COR-L47 (cell line): Measurements from ENCODE around the gene HHATL.
"Not testable (repeated sequence)": the region's sequence is repeated elsewhere in the genome, so short reads cannot be mapped to it uniquely, and the experiment has no call there.

Experiments used
- DNase-seq: peaks from one replicate; lab custom pipeline; 2025; lab: John Stamatoyannopoulos, UW

Gene HHATL

DNA sequence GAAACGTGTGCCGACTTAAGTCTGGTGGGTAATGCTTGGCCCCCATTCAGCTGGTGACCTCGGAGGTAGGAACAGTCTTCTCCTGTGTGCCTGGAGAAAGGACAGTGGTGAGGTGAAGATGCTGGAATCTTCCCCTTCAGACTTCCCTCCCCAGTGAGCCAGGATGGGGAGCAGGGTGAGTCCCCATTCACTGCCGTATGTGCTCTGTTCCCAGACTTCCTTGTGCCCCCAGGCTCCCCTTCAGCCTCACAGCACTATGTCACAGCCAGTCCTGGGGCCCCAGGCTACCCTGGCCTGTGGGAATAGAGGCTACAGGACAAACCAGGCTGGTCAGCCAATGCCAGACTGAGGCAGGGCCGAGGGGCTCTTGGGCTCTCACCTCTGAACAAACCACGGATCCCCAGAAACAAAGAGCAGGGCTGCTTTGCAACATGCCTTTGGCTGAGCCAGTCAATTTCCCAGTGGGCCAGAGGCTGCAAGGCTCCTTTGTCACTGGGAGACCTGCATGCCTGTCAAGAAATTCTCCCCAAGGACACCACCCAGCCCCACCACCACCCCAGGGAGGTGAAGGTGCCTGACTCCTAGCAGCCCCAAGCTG lies 31.8 kb upstream of the HHATL start:
- no peak for DNase-seq

DNA sequence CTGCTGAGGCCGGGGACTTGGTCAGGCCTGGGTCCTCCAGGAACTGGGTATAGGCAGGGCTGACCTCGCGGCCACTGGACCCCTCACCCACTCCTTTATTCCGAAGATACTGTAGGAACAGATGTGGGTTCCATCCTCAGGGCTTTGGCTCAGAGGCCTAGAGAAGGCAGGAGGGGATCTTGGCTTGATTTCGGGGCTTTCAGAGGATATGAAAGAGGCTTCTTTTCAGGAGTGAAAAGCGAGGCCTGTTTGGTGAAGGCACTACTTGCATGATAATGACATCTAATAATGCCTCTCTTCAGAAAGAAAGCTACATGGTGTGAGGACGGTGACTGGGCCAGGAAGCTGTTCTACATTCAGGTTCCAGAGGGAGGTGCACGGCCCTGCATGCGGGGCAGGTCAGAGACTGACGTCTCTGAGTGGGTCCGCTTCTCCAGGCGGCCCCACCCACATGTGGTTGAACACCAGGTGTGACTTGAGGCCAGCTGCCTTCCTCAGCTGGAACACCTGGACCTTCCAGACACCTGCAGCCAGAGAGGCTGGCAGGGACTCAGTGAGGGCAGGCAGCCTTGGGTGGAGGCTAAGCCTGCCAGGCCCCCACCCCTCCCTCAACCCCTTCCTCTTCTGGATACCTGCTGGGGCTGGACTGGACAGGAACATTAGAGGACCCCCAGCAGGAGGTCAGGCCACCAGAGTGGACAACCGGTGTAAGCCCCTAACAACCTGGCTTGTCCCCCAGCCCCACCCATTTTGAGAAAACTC lies 31.1 kb upstream of the HHATL start:
- no peak for DNase-seq

DNA sequence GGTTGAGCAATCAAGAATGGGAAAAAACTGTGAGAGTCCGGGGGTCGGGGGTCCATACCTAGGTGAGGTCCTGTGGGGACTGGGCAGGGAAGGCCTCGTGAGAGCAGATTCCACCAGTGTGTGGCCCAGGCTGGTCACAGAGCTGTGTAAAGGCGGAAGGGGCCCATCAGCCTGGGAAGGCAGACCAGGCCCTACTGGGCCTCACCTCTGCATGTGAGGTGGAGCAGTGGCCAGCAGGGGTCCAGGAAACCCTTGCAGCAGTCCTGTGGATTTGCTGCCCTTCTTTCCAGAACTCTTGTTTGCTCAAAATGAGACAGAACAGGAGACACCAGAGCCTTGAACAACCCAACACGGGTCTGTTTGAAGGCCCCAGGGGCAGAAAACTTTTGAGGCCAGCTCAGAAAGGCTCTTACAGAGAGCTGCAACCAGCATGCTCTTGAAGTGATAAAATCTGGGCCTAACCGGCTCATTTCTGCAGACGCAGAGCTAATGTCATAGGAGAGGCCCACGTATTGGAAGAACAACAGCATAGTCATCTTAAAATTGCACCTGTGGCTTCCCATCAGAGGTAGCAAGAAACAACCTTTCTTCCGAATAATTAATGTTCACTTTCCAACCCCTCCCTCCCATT lies 30.3 kb upstream of the HHATL start:
- no peak for DNase-seq

DNA sequence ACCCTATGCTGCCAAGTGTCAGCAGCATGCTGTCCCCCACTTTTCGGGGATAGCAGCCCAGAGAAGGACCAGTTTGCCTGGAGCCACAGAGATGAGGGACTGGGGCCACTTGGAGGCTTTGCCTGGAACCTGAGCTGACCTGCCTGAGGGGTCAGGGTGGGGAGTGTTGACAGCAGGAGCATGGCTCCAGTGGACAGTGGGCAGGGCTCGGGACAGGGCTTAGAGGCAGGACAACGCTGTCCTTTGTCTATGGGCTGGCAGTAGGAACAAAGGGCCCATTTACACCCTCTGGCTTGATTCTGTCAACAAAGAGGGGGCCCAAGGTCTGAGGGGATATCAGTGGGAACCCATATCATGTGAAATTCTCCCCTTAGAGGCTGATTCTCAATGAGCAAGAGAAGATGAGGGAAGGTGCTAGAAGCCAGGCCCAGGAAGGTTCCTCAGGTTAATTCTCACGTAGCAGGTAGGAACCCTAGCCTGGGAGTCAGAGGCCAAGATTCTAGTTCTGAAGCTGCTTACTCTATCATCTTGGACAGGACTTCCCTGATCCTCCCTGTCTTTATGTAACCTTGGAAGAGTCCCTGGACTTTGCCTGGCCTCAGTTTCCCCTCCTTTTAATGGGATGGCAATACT lies 29.7 kb upstream of the HHATL start:
- DNase-seq: no peak

DNA sequence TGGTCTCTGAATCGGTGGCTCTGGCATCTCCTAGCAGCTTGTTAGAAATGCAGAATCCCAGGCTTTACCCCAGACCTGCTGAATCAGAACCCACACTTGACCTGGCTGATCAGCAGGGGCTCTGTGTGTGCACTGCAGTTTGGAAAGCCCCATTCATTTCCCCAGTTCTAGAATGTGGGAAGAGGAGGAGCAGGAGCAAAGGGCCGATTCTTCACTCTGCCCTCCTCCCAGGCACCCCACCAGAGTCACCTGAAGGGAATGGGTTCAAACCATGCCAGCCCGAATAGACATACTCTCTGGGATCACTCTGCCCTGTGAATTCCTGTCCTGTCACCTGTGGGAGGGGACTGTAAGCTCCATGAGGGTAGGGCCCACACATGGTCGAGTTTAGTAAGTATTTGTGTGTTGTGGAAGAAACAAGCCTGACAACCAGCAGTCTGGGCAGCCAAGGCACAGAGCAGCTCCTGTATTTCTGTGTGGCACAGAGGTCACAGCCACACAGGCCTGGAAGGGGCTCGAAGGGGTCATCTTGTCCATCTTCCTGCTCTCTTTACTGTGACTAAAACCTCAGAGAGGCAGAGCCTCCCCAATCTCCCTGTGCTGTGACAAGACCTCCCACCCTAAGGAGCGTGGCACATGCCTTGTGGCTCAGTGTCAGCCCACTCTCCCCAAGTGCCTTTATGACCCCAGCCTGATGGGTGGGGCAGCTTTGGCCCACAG lies 29.0 kb upstream of the HHATL start:
- DNase-seq: no peak

DNA sequence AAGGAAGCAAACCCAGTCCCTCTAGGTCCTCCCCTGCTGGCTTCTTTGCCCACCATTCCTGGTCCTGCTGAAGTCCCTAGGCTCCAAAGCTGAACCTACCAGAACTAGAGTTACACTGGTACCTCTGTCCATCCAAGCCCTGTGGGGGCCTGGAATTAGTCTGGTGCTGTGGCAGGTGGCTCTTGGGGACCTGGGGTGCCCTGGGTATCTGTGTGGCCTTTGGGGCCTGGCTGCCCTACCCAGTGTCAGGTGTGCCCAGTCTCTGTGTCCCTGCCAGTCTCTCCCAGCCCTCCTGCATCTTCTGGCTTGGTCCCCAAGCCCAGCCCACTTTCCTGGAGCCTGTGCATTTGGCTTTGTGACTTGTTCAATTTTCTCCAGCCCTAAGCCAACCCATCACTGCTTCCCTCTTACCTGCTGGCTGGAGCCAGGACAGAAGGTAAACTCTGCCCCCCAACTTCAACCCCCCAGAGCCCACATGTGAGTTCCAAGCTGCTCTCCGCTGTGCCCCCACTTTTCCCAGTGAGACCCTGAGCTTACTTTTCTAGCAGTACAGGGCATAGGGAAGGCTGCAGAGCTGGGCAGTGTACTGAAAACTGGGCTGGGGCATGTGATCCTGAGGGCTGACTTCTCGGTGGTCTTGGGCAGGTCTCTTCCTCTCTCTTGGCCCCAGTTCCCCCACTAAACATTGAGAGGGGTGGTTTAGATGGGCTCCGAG lies 28.3 kb upstream of the HHATL start:
- no peak for DNase-seq

DNA sequence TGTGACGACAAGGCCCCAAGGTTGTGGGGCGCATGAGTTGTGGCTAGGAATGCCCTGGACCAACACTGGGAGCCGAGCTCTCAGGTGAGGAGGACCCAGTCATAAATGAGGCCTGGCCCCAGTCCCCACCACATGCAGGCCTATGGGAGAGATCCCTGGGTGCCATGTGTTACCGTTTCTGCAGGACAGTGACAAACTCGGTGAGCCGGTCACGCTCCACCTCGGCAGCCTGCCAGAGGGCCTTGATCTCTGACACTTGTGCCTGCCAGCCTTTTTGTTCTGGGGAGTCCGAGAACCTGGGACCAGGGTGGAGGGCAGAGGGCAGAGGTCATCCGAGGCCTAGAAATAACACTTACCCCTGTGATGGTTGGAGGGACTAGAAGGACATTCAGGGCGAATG lies 27.7 kb upstream of the HHATL start:
- DNase-seq: no peak

DNA sequence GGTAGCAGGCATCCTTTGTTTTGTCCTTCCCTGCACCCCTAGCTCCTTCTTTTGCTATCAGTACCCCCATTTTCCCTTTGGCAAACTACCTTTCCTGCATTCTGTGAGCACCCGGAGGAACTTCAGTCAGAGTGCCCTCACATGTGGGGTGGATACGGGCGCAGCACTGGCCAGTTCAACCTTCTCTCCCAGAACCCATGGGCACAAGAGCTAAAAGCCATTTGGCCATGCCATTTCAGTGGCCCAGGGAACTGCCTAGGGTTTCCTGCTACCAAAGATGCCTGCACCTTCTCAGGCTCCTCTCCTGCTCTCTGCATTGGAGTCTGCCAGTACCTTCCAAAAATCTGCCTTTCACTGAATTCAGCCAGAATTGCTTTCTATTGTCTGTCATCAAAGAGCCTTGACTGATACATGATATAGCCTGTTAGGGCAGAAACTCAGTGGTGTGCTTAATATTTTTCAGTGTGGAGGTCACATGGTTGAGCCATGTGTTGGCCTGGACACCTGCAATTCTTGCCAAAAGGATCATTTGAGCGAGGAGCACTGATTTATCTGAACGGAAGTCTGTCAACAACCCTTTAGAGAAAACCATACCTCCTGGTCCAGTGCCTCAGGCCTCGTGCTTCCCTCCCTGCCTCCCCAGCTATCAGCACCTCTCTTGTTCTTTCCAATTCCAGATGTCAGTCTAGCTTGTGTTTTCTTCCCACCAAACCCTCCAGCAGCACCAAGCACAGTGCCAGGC lies 27.0 kb upstream of the HHATL start:
- no peak for DNase-seq

DNA sequence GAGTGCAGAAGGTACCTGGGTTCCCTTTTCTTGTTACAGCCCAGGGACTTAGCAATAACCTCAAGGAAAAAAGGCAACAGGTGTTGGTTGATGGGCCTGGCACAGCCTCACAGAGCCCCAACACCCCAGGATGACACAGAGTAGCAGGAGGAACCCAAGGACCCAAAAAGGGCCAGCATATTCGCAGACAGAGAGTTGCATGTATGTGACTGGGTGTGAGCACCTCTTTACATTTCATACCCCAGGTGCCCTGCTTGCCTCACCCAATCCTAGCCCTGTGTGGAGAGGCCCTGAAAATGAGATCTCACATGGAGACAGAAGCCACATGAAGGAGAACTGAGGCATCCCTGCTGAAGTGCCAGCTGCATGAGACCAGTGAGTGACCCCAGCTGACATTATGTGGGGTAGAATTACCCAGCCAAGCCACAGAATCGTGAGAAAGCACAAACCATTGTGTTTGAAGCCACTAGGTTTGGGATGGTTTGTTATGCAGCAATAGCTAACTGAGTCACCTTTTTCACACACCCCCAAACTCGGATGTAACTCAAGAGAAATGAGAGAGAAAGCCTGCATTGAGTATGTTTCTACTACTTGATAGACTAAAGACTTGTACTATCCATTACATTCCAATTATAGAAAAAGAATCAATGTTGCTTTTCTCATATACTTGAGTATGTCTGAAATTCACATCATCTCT lies 26.2 kb upstream of the HHATL start:
- no peak for DNase-seq

DNA sequence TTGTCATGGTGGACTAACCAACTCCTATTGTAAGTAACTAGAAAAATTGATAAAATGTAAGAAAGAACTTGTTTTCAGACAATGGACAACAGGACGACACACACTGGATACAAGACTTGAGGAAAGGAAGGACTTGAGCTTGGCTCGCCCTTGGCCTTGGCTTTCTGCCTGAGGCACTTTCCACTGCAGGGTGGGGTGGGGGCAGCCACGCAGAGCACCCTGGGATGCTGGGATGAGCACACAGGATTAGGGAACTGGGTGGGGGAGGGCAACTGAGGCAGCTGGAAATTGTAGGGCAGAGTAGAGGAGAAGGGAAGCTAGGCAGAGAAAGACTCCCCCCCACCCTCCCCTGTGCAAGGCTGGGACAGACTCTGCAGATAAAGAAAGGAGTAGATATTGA lies 25.5 kb upstream of the HHATL start:
- DNase-seq: no peak

DNA sequence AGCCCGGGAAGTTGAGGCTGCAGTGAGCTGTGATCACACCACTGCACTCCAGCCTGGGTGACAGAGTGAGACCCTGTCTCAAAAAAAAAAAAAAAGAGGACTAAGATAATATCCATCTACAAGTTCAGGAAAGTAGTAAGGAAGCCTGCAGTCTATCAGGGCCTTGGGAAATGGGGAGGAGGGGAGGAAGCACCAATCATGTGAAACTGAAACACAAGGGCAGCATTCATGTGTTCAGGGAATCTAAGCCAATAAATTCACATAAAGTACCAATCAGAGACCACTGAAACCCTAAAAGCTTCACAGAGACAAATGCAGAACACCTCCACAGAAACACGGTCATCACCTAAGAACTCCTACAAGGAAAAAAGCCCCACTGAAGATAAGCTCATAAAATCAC lies 22.9 kb upstream of the HHATL start:
- DNase-seq: no peak

DNA sequence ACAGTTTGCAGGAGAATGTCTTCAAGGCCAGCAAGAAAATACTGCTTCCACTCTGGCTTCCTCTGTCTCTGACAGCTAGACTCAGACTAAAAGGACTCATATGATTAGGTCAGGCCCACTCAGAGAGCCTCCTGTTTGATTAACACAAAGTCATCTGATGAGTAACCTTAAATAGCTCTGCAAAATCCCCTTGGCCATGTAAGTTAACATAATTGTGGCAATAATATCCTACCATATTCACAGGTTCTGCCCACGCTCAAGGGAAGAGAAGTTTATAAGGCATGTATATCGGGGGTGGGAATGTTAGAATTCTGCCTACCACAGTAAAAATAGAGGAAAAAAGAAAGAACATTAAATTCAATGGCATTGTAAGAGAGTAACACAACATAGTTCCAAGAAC lies 20.6 kb upstream of the HHATL start:
- DNase-seq: no peak

DNA sequence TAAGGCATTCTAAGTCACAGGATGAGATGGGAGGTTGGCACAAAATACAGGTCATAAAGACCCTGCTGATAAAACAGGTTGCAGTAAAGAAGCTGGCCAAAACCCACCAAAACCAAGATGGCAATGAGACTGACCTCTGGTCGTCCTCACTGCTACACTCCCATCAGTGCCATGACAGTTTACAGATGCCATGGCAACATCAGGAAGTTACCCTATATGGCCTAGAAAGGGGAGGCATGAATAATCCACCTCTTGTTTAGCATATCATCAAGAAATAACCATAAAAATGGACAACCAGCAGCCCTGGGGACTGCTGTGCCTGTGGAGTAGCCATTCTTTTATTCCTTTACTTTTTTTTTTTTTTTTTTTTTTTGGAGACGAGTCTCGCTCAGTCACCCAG lies 19.8 kb upstream of the HHATL start:
- not testable (repeated sequence) for DNase-seq

DNA sequence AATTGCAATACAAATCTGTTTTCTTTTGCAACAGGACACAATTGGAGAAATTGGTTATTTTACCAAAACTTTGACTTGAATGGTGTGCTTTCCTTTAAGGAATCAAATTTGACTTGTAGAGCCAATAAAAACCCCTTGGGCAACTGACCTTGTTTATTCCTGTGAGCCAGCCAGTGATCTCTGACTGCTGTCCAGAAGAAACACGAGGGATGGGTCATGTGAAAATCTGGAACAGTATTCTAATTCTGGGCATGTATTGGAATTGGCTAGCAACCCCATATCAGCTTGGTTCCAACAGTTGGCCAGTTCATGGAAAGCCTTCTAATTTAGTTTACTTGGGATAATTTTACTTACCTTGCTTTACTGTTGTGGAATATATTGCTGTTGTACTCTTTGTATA lies 19.1 kb upstream of the HHATL start:
- DNase-seq: no peak

DNA sequence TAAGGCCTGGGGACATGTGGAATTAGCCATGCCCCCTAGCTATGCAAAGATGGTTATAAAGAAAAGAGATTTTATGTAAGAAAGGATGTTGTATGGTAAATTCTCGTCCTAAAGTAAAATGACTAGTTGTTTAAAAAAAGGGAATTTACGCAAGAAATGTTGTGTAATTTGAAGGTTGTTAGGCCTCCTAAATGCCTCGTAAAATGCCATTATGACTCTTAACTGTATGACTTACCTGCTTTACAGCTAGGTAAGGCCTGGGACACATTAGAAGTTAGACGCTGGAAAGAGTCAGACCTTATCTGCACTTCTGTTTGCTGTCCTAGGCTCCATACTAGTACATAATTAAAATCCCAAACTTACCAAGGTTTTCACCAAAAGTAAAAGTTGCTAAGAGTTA lies 17.5 kb upstream of the HHATL start:
- DNase-seq: no peak

DNA sequence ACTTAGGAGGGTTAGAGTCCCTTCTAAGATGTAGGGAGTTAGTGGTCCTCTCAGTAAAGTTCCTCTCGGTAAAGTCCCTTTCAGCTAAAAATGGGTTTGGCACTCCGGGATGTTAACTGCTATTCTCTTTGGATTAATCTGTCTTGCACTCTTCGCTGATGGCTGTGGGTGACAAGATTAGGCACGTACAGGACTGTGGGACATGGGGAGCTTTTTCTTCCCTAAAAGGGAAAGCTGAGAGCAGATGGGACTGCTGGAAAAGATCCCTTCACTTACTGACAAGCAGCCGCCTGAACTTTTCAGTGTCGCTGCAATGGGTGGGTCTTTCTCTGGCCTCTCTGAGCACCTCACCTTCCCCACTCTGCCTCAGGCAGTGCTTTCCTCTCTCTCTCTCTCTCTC lies 16.4 kb upstream of the HHATL start:
- no peak for DNase-seq

DNA sequence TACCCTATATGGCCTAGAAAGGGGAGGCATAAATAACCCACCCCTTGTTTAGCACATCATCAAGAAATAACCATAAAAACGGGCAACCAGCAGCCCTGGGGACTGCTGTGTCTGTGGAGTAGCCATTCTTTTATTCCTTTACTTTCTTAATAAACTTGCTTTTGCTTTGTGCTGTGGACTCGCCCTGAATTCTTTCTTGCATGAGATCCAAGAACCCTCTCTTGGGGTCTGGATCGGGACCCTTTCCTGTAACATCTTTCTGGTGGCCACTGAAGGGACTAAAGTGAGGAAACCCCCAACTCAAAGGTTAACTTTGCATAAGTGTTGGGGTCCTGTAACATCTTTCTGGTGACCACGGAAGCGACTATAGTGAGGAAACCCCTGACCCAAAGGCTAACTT lies 15.7 kb upstream of the HHATL start:
- no peak for DNase-seq

DNA sequence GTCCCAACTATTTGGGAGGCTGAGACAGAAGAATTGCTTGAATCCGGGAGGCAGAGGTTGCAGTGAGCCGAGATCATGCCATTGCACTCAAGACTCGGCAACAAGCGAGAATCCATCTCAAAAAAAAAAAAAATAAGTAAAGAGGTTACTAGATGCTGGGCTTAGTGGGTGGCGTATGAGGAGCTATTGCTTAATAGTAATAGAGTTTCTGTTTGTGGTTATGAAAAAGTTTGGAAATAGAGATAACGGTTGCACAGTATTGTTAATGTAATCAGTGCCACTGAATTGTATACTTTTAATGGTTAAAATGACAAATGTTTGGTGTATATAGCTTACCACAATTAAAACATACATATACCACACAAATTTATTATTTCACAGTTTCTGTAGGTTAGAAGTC lies 14.7 kb upstream of the HHATL start:
- no peak for DNase-seq

DNA sequence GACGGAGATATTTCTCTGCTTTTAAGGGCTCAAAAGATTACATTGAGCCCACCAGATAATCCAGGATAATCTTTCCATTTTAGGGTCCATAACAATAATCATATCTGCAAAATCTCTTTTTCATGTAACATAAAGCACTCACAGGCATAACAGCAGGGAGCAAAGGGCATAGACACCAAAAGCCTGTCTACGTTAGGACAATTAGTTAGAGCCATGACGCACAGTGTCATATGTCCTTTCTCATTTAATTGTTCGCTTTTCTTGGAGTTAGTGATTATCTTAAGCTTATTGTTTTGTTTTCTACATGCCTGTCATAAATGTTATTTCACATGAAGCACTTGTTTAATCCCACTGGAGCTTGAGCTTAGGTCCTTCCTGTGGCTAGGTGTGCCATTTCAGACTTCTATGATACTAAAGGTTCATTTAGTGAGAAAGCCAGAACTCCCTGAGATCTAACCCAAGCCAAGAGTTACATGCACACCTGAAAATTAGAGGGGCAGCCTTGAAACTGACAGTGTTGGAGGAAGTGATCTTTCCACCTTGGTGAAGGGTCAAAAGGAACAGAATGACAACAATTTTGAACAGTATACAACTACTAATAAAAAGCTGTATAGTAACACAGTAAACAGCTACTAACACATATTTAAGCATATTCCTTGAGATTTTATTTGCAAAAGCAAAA lies 11.7 kb upstream of the HHATL start:
- DNase-seq: no peak

DNA sequence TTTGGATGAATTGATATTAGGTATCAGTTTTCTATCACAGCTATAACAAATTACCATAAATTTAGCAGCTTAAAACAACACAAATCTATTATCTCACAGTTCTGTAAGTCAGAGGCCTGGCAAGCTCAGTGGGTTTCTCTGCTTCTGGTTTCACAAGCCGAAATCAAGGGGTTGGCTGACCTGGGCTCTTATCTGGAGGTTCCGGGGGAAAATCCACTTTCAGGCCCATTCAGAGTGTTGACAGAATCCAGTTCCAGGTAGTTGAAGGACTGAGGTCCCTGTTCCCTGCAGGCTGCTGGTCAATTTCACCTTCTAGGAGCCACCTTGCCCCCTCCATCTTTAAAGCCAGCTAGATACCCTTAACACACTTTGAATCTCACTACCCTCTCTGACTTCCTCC lies 11.1 kb upstream of the HHATL start:
- no peak for DNase-seq
